ENCODE results near the gene COL4A4.

- TF ChIP-seq CTCF (IDR thresholded peaks at IDR 0.05): no peak
- TF ChIP-seq POLR2A (IDR thresholded peaks at IDR 0.05): no peak
- TF ChIP-seq EP300 (IDR thresholded peaks at IDR 0.05): no peak
Observed at GRCh38 chr2:227201771-227202170, 37.8 kb upstream of the COL4A4 start.

Measured in tibial nerve (tissue), 4 donors.